ENCODE measurements around the gene MYRIP.

Gene MYRIP

GRCh38 chr3:39910135-39910534, 100.7 kb downstream of the MYRIP start:
- no peak for ATAC-seq

DNA sequence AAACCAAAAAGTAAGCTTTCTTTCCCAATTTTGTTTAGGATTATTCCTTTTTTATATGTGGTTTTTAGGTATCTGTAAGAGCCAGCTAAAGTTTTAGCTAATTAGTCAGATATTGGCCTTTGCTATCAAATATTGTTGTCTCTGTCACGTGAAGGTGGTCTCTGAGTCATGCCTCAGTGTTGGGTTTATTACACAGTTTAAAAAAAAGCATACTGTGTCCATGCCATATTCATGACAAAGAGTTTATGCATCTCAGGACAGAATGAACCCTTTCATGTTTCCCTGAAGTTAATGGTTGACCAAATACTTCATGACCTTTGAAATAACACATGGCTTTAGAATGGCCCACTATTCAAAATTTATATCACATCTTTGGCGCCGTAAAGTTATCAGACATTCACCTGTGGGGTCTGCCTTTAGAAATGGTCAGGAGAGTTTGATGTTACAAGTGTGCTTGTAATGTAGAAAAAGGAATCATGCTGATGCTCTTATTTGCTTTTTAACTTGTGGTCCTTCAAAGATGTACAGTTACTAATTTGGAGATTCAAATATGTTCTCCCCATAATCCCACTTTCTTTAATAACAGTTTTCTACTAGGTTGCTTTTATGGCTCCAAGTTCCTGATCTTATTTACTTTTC, 101.5 kb downstream of the MYRIP start:
- ATAC-seq, result no peak

- no peak for ATAC-seq
These were observed 102.3 kb downstream of the MYRIP start for GRCh38 chr3:39911465-39912309.

GRCh38 chr3:39915027-39915426, 105.6 kb downstream of the MYRIP start:
- no peak for ATAC-seq

DNA sequence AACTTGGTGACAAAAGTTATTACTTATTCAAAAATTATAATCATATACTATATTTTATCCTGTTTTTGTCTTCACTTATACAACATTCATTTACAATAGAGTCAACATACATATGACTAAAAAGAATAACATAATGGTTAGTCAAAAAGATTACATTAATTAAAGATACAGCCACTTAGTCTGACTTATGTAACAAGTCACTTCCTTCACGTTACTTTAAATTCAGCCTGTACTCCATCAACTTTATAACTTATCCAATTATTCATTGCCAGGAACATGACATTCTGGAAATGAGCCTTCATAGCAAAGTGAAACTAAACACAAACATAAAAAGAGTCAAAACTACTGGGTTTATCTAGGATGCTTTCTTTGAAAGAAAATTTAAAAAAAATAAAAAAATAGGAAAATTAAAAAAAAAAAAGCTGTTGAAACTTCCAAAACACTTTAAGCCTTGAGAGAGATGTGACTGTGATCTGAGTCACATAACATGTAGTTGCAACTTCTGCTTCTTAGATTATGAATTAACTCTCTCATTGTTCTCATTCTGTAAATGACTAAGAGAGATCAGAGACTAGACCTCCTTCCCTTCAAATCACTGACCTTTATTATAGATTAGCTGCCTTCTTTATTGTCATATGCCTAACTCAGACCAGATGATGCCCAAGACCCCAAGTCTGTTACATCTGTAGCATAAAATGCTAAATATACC, 107.8 kb downstream of the MYRIP start:
- ATAC-seq, result peak in 1 of 2 donors; percentile 20

DNA sequence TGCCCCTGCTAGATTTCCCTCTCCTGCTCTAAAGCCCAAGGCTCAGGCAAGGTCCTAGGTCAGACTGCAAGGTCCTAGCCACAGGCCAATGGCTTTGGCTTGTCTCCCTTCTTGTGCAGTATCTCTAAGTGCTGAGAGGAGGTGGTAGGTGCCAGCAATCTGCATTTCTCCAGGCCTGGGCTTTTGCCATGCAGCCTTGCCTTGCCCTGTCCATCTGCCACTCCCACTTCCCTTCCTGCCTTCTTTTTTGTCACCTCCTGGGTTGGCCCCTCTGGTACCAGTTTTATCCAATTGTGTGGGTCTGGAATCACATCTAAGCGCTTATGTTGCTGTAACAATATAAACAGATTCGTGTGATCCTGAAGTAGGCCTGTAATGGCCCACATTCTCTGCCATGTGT, 109.9 kb downstream of the MYRIP start:
- no peak for ATAC-seq

DNA sequence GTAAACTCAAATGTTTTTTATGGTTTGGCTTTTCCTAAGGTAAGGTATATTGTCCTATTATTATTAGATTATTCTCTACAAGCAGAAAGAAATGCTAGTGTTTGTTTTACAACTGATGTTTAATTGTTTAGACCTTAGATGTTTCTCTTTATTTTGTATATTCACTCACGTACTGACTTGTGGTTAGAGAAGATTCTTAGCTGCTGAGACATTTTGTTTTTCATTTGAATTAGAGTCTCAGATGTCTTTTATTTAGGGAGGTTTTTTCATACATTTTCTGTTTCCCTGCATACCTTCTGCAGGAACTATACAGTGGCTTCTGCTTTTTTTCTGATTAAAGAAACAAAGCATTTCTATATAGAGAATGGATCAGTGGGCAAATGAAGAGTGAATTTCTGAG, 110.9 kb downstream of the MYRIP start:
- no peak for ATAC-seq

- ATAC-seq, result no peak
These were observed 118.1 kb downstream of the MYRIP start for GRCh38 chr3:39927479-39927878.

- ATAC-seq, result no peak
These were observed 124.7 kb downstream of the MYRIP start for GRCh38 chr3:39933986-39934693.

- no peak for ATAC-seq
These were observed 125.3 kb downstream of the MYRIP start for GRCh38 chr3:39934696-39935095.

GRCh38 chr3:39935261-39935660, 125.9 kb downstream of the MYRIP start:
- no peak for ATAC-seq

GRCh38 chr3:39936848-39937247, 127.4 kb downstream of the MYRIP start:
- no peak for ATAC-seq

DNA sequence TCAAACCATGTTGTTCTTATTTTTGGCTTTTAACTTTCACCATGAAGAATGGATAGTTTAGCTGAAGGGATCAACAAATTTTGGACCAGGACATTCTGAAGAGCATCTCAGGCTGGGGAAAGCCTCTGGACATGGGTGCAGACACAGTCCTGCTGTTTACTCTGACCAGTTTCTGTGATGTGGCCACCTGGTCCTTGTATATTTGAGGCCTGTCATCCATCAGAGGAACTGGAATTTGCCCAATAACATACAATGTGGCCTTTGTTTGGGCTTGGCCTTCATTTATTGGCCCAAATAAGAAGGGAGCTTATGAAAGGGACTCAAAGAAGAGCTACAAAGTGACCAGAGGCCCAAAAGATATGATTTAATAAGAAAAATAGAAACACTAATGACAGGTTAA, 127.9 kb downstream of the MYRIP start:
- ATAC-seq, result no peak

DNA sequence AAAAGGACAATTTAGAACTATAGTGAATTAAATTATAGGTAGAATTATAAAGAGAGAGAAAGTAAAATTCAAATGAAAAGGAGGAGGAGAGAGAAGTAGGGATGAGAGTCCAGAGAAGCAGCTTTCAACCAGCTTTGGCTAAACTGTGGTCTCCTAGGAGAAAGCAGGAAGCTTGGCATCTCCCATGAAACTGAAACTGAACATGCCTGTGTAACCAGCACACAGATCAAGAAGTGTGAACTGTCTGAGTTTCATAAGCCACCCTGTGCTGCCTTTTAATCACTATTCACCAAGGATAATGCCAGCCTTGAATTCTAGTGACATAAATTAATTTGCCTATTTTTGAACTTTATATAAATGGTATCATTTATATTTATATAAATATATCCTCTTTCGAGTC, 128.5 kb downstream of the MYRIP start:
- ATAC-seq, result no peak

- ATAC-seq, result no peak
These were observed 132.5 kb downstream of the MYRIP start for GRCh38 chr3:39941931-39942330.

DNA sequence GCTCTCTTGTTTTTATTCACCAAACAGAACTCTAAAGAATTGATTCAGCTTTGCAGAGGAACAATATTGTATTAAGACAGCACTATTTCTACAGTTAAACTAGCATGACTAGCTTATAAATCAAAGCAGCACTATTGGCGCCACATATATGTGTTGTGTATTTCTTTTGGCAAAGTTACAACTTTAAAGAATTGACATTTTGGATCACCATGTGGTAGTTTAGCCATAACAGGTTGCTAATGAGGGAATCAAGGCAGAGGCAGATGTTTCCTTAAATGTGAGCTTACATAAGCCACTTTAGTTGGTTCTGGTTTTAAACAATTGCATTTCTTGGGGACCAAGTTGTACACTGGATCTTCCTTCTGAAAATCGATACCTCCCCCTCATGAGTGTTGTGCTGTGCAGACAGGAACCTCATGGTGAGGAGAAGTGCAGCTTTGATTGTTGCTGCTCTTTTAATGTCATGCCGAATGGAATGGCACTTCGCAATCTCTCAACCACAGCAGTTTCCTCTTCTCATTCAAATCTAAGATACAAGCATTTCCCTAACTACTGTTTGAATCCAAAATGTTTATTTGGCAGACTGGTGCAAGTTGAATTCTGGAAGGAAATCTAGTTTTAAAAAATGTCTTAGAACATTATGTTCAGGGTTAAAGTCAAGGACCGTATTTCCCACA, 151.2 kb downstream of the MYRIP start:
- no peak for ATAC-seq

DNA sequence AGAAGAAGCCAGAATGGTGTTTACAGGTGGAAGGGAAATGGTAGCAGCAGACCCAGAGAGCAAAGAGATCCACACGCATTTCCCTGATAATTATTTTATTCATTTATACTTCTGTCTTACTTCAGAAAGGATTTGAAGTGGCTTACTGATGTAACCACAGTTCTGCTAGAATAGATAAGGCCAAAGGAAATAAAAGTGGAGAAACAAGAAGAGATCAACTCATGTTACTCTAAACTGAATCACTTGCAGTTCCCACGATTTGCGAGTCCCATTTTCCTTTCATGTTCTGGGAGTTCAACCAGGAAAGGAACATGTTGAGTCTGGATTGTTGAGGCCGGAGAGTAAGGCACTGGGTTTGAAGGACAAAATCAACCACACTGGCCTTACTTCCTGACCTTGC, 151.8 kb downstream of the MYRIP start:
- no peak for ATAC-seq

GRCh38 chr3:39962581-39962980, 153.2 kb downstream of the MYRIP start:
- ATAC-seq, result no peak

- no peak for ATAC-seq
These were observed 156.1 kb downstream of the MYRIP start for GRCh38 chr3:39965461-39965860.

DNA sequence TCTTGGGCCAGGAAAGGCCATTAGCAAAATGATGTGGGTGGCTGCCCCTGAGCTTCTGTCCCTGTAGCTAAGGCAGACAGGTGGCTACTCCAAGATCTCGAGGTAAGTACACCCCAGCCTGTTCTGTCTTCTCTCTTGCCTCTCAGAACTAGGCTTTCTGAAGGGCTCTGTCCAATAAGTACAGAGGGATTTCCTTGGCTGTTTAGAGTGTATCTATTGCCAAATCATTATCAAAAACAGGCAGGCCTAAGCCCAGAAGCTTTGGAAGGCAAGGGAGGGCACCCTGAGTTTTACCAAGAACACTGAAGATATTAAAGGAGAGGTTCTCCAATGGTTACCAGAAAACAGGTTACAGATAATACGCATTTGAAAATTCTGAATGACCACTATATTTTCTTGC, 156.6 kb downstream of the MYRIP start:
- ATAC-seq, result no peak

DNA sequence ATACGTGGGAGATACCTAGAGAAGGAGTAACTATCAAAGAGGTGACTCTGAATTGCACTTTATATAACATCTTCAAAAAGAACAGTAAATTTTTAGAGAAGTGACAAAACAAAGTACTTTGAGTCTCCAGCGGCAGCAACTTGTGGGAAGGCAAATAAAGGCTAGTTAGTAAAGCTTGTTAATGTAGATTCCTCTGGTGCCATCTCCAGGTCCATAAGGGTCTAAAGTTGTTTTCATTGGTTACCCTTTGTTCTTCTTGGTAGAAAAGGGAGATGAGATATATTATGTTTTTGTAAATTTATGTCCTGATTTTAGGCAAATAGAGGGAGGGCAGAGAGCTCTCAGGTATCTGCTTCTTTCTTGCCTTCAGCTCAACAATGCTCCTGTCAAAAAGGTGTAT, 161.6 kb downstream of the MYRIP start:
- no peak for ATAC-seq

DNA sequence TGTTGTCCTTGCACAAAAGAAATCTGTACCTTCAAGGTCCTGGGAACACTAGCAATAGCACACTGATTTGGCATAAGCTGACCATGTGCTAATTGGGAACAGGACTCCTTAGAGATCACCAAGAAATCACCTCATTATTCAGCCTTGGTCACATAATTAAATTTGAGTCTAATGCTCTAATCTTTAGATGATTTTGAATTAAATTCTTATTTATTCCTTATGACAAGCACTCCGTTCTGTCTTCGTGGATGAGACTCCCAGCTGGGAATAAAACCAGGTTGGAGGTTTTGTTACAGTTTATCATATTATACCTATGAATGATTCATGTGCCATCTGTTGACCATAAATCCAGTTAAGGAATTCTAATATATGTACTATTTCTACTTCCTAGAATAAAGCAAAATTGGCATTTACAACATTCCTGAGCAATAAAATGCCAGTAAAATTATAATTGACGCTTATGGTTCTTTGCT, 162.2 kb downstream of the MYRIP start:
- no peak for ATAC-seq
